ENCODE data around the gene LRP6.

- TF ChIP-seq, protein P1, sequence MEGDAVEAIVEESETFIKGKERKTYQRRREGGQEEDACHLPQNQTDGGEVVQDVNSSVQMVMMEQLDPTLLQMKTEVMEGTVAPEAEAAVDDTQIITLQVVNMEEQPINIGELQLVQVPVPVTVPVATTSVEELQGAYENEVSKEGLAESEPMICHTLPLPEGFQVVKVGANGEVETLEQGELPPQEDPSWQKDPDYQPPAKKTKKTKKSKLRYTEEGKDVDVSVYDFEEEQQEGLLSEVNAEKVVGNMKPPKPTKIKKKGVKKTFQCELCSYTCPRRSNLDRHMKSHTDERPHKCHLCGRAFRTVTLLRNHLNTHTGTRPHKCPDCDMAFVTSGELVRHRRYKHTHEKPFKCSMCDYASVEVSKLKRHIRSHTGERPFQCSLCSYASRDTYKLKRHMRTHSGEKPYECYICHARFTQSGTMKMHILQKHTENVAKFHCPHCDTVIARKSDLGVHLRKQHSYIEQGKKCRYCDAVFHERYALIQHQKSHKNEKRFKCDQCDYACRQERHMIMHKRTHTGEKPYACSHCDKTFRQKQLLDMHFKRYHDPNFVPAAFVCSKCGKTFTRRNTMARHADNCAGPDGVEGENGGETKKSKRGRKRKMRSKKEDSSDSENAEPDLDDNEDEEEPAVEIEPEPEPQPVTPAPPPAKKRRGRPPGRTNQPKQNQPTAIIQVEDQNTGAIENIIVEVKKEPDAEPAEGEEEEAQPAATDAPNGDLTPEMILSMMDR (conservative IDR thresholded peaks at IDR 0.05 in 1 of 2, IDR thresholded peaks at IDR 0.05 in 1 of 2; ENCODE audit: low read depth in 1 of 2, low read length in 2 of 2), result no peak
- no peak for TF ChIP-seq EZH2 (IDR thresholded peaks at IDR 0.05; ENCODE audit: low read length, missing control alignments)
Measured at GRCh38 chr12:12217018-12217359, 49.9 kb downstream of the LRP6 start.
